ENCODE data around the gene ANP32E. TPM values are rescaled to one million over a fixed set of nuclear protein-coding genes. Genes with fewer than 3 reads are reported as not detected.

Gene ANP32E
- total and polyA plus RNA-seq, 2 of the 8 experiments (the other 6 are each of a cell fraction or from before 2014, with no cell fraction given), result 20.7 to 123 TPM

DNA sequence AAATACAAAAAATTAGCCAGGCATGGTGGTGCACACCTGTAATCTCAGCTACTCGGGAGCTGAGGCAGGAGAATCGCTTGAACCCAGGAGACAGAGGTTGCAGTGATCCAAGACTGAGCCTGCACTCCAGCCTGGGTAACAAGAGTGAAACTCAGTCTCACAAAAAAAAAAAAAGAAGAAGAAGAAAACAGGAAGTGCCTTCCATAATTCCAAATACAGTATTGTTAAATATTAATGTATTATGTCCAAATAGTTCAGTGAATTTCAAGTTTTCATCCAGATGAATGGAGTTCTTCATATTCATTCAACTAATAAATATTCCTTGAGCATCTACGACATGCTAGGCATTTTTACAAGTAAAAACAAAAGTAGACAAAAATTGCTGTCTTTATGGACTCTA is 52.9 kb downstream of the ANP32E start (continued):
- TF ChIP-seq, protein P1, sequence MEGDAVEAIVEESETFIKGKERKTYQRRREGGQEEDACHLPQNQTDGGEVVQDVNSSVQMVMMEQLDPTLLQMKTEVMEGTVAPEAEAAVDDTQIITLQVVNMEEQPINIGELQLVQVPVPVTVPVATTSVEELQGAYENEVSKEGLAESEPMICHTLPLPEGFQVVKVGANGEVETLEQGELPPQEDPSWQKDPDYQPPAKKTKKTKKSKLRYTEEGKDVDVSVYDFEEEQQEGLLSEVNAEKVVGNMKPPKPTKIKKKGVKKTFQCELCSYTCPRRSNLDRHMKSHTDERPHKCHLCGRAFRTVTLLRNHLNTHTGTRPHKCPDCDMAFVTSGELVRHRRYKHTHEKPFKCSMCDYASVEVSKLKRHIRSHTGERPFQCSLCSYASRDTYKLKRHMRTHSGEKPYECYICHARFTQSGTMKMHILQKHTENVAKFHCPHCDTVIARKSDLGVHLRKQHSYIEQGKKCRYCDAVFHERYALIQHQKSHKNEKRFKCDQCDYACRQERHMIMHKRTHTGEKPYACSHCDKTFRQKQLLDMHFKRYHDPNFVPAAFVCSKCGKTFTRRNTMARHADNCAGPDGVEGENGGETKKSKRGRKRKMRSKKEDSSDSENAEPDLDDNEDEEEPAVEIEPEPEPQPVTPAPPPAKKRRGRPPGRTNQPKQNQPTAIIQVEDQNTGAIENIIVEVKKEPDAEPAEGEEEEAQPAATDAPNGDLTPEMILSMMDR (IDR thresholded peaks at IDR 0.05; ENCODE audit: control extremely low read depth in 1 of 3, insufficient read depth in 1 of 3, low read depth in 1 of 3, low read length in 3 of 3), result no peak
- TF ChIP-seq RAD21 (IDR thresholded peaks at IDR 0.05 in 1 of 2, conservative IDR thresholded peaks at IDR 0.05 in 1 of 2; ENCODE audit: low read depth in 2 of 2, low read length in 2 of 2) (no peak), JUND (IDR thresholded peaks at IDR 0.05; ENCODE audit: low read length) (no peak), EGR1 (IDR thresholded peaks at IDR 0.05; ENCODE audit: borderline replicate concordance, low read depth, low read length) (no peak), GABPA (IDR thresholded peaks at IDR 0.05; ENCODE audit: borderline replicate concordance, insufficient read depth, low read length) (no peak)

All from H1 (cell line).